Suppressor macrophage (primary cell): ENCODE measurements around the gene PROCR.
"Not testable (repeated sequence)": the region's sequence is repeated elsewhere in the genome, so short reads cannot be mapped to it uniquely, and the experiment has no call there.

Experiments used
- DNase-seq, 4 experiments: peaks; one replicate each; pipeline ENCODE4 v3.0.0-alpha.2; 2020 to 2022

Gene PROCR

DNA sequence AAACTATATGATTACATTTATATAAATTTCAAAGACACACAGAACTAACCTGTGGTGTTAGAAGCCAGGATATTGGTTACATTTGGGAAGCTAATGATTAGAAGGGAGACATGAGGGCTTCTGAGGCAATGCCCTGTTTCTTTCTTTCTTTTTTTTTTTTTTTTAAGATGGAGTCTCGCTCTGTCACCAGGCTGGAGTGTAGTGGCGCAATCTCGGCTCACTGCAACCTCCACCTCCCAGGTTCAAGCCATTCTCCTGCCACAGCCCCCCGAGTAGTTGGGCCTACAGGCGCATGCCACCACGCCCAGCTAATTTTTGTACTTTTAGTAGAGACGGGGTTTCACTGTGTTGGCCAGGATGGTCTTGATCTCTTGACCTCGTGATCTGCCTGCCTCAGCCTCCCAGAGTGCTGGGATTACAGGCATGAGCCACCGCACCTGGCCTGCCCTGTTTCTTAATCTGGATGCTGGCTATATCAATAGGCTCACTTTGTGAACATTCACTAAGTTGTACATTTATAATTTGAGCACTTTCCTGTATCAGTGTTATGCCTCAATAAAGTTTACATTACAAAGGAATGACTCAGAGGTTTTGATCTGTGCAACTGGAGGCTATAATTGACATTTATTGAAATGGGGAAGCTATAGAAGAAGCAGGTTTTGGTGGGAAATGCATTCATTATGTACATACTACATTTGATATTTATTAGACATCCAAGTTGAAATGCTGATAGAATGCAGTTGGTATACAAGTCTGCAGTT lies 21.3 kb downstream of the PROCR start:
- DNase-seq = not testable (repeated sequence)

DNA sequence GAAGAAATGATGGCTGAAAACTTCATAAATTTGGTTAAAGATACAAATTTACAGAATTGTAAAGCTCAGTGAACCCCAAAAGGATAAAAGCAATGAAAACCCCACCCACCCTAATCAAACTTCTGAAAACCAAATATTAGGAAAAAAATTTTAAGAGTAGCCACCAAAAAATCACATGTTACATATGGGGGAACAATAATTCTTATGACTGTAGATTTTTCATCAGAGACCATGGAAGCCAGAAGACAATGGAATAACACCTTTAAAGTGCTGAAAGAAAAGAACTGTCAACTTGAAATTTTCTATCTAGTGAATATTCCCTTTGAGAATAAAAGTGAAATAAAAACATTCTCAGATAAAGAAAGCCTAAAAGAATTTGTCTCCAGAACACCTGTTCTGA lies 24.4 kb downstream of the PROCR start:
- DNase-seq = no peak

DNA sequence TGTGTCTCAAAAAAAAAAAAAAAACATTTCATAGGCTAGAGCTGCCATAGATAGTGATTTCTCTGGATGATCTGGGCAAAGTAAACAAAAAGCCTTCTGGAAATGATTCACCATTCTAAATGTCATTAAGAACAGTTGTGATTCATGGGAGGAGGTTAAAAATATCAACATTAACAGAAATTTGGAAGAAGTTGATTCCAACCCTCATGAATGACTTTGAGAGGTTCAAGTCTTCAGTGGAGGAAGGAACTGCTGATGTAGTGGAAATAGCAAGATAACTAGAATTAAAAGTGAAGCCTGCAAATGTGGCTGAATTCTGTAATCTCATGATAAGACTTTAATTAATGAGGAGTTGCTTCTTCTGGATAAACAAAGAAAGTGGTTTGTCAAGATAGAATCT lies 27.9 kb downstream of the PROCR start:
- peak in 2 of 4 experiments; percentile 38 to 54 for DNase-seq

DNA sequence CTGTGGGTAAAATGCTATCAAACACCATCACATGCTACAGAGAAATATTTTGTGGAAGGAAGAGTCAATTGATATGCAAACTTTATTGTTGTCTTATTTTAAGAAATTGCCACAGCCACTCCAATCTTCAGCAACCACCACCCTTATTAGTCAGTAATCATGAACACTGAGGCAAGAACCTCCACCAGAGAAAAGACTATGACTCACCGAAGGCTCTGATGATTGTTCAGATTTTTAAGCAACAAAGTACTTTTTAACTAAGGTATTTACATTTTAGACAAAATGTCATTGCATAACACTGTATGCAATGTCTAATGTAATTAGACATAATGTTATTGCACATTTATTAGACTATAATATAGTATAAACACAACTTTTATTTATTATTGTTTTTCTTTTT lies 28.4 kb downstream of the PROCR start:
- DNase-seq = peak; percentile 35 to 72 (median 52)

DNA sequence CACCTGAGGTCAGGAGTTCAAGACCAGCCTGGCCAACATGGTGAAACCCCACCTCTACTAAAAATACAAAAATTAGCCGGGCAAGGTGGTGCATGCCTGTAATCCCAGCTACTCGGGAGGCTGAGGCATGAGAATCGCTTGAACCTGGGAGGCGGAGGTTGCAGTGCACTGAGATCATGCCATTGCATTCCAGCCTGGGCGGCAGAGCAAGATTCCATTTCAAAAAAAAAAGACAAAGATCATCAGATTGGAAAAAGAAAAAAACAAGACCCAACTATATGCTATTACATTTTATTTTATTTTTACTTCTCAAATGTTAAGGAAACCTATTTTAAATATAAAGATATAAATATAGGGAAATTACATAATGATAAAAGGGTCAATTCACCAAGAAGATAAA lies 29.6 kb downstream of the PROCR start:
- not testable (repeated sequence) for DNase-seq

DNA sequence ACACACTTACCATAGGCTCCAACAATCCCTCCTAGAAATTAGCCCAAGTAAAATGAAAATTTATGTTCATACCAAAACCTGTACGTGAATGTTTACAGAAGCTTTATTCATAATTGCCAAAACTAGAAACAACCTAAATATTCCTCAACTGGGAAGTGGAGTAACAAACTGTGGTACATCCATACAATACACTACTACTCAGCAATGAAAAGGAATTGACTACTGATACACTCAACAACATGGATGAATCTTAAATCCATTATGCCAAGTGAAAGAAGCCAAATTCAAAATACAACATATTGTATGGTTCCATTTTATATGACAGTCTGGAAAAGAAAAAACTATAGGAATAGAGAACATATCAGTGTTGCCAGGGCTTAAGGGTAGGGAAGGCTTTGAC lies 34.9 kb downstream of the PROCR start:
- DNase-seq = no peak

DNA sequence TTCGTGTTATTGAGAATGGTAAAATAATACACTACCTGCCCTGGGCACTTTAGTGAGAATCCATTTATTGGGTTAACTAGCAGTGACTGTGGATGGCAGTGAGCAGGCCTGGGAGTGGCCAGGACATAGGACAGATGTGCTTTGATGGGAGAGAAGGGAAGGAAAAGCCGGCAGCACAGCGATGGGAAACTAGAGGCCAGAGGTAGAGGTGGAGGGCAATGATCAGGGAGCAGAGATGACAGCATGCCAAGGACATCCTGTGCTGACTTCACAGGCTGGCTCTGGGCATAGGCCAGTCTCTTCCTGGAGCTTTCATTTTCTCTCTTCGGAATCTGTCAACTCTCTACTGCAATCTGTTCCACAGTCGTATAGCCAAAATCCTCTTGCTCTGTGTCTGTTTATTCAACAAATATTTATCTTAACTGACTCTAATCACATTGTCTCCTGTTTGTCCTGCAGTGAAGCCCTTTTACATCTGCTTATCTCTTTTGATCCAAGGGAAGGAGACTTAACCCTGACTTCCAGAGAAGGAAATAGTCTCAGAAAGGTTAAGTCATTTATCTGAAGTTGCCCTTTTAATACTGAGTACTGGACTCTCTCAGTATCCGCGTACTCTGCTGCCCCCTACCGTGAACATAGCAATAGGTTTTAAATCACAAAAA lies 36.2 kb downstream of the PROCR start:
- peak; percentile 84 to 93 (median 88) for DNase-seq

DNA sequence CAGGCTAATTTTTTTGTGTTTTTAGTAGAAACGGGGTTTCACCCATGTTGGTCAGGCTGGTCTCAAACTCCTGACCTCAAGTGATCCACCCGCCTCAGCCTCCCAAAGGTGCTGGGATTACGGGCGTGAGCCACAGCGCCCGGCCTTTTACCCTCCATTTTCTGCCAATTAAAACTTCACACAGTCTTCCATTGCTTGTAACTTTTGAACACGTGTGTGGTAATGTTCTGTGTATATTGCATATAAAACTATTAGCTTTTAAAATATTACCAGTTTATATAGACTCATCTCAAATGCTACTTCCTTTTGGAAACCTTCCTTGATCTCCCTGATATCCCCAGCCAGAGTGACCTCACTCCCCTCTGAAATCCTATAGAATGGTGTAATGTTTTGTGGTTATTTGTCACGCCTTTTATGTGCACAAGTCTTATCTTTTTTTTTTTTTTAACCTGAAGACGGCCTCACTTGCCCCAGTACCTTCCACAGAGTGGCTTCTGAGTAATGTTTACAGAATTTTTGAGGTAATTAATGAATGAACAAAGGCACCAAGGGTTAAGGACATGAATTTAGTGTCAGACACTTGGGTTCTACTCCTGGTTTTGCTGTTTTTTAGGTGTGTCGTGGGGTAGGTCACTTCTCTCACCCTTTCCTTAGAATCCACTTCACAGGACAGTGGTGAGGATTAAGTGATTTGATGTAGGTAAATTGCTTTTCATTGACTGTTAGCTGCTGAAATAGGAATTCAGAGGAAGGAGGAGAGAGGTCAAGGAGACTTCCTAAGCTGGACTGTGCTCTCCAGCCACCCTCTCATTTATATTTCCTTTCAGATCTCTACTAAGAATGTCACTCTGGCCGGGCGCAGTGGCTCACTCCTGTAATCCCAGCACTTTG lies 43.4 kb downstream of the PROCR start:
- peak in 2 of 4 experiments; percentile 17 to 29 for DNase-seq

DNA sequence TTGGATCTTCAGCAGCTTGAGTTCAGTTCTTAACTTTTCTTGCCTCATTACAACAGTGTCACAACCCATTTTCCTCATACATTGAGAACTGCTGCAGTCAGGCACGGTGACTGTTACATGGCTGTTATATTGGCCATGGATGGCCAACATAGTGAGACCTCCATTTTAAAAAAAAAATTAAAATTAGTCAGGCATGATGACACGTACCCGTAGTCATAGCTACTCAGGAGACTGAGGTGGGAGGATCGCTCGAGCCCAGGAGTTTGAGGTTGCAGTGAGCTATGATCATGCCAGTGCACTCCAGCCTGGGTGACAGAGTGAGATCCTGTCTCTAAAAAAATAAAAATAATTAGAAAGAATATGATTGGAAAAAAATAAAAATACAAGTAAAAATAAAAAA lies 44.7 kb downstream of the PROCR start:
- no peak for DNase-seq

DNA sequence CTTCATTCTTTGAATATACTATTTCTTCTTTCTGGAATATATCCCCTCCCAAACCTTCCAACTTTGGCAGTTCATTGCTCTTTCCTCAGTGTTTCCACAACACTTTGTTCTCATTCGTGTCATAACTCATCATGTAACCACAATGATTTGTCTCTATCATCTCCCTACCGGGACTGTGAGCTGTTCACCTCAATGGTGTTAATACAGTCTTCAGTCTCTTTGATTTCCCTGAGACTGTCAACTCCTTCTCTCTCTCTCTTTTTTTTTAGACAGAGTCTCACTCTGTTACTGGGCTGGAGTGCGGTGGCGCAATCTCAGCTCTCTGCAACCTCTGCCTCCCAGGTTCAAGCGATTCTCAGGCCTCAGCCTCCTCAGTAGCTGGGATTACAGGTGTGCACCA lies 52.1 kb downstream of the PROCR start:
- no peak for DNase-seq

DNA sequence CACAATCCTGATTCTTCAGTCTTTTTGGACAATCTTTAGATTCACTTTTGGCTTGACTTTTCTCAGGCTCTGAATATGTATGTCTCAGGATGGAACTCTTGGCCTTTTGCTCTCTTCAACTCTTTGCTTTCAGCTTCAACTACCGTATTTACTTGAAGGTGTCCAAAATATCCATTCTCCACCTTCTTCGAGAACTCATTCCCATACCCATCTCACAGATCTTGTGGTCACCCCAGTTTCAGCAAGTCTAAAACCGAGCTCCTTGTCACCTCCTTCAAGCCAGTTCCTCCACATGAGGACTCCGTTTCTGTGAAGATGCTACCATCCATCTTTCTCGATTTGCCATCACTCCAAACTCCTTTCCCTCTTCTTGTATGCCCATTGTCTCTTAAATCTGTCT lies 52.7 kb downstream of the PROCR start:
- no peak for DNase-seq

DNA sequence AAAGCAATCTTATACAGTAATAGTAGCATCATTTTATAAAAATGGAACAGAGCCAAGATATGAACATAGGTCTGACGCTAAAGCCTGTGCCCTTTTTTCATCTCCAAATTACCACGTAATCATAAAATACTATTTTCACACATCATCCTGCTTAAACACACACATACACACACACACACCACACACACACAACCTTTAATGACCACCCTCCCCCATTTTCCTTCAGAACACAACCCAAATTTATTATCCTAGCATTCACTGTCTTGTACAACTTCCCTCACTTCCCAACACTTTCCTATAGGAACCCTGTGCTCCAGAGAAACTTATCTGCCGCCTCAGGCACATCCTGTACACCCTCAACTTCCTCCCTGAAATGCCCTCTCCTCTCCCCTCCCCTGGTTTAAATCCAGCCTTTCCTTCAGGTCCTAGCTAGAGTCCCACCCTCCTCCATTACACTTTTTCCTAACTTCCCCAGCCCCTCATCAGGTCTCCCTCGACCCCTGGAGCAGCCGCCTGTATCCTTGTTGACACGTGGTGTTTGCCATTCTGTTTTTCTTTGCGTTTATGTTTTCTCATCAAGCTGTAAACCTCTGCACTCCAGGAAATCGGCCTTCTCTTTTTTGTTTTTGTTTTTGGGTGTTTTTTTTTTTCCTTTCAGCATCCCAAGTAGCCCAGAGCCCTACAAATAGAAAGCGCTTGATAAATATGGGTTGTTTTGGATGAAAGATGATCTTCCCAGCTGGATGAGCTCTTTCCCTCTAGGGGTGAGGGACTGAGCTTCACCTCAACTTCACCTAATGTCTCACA lies 53.6 kb downstream of the PROCR start:
- no peak for DNase-seq

DNA sequence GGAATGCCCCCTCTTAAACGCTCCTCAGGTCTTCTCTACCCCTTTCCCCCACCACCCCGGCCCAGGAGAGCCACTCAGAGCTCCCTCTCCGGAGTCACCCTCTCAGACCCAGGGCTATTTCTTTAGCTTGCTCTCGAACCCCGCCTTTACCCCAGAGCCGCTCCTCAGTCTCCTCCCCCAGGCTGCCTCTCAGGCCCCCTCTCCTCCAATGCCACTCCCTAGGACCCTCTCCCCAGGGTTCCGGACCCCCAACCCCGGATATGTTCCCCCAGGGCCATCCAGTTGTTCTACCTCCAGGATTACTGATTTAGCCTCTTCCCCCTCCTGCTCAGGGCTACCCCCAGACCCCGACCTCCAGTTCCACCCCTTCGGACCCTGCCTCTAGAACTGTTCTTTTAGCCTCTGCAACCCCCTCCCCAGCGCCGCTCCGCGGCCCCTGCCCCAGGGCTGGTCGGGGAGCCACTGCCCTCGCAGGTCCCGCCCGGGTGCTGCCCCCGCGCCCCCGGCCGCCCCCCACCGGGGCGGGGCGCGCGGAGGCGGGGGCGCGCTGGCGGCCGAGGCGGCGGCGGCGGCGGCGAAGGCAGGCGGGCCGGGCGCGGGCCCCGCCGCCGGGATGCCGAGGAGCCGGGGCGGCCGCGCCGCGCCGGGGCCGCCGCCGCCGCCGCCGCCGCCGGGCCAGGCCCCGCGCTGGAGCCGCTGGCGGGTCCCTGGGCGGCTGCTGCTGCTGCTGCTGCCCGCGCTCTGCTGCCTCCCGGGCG lies 54.4 kb downstream of the PROCR start, which contains the start of gene MMP24:
TSS of gene MMP24 (plus strand) at position 565 of the 758 bp plus-strand sequence. CDS start at position 614, 49 bp downstream.
- DNase-seq = peak in 2 of 4 experiments; percentile 18 to 20
